Jurkat, Clone E6-1 (cell line): ENCODE results near the gene LTF. TPM values are rescaled to one million over a fixed set of nuclear protein-coding genes. Genes with fewer than 3 reads are reported as not detected.
"Not testable (repeated sequence)": the region's sequence is repeated elsewhere in the genome, so short reads cannot be mapped to it uniquely, and the experiment has no call there.

Source experiments
- DNase-seq: peaks from one replicate; pipeline ENCODE4 v3.0.0-alpha.2; 2011; ENCODE audit warnings: low read depth, low spot score
- H3K4me3 ChIP-seq: 2 replicates; pipeline ENCODE4 v1.5.1; 2011; ENCODE audit warnings: mild to moderate bottlenecking, low read length, control low read depth, moderate library complexity
- polyA plus RNA-seq: library from polyadenylated mRNA; unstranded; fragments of >200 nt; gene quantifications from one replicate; pipeline ENCODE4 v1.2.1, GENCODE V29; 2012; ENCODE audit warnings: missing spikeins; ENCODE audit not compliant: insufficient read length, insufficient read depth

Gene LTF
- polyA plus RNA-seq = not detected

- no peak within 1 kb of the TSS for H3K4me3 ChIP-seq
- DNase-seq = no peak
These were observed at the start of gene LTF for GRCh38 chr3:46464326-46465195. TSS of gene LTF (minus strand) at chr3:46464905. CDS start at chr3:46464867, 38 bp downstream.

DNA sequence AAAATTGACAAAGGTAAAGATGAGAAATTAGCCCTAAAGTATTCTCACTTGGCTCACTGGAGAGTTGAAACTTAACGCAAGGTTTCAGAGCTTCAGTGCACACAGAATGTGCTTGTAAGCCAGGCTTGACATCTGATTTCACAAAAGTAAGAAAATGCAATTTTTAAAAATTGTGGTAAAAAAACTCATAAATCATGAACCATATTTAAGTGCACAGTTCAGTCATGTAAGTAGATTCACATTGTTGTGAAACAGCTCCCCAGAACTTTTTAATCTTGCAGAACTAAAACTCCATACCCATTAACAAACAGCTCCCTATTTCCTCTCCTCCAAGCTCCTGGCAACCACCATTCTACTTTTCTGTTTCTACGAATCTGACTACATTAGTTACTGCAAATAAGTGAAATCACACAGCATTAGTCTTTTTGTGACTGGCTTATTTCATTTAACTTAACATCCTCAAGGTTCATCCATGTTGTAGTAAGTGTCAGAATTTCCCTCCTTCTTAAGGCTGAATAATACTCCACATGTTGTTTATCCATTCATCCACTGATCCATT, 47.6 kb upstream of the LTF start:
- no peak for DNase-seq

DNA sequence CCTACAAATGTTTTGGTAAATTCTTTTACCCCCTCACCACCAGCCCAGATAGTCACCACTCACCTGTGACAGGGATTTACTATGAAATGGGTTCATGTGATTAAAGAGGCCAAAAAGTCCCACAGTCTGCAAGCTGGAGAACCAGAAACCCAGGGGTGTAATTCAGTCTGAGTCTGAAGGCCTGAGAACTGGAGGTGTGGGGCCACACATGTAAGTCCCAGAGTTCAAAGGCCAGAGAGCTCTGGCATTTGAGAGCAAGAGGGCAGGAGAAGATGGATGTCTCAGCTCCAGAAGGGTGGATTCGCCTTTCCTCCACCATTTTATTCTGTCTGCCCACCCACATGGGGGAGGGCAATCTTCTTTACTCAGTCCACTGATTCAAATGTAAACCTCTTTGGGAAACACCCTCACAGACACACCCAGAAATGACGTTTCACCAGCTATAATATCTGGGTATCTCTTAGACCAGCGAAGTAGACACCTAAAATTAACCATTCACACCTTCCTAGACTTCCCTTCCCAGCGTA, 45.0 kb upstream of the LTF start:
- DNase-seq = no peak
- H3K4me3 ChIP-seq = no peak overlapping the region

More for the DNA sequence above, 47.6 kb upstream of the LTF start:
- H3K4me3 ChIP-seq = no peak overlapping the region

- H3K4me3 ChIP-seq = no peak overlapping the region
- DNase-seq = no peak
These were observed 44.3 kb upstream of the LTF start for GRCh38 chr3:46508850-46509591.

- DNase-seq = no peak
- H3K4me3 ChIP-seq = no peak overlapping the region
These were observed 41.8 kb upstream of the LTF start for GRCh38 chr3:46506526-46506925.

DNA sequence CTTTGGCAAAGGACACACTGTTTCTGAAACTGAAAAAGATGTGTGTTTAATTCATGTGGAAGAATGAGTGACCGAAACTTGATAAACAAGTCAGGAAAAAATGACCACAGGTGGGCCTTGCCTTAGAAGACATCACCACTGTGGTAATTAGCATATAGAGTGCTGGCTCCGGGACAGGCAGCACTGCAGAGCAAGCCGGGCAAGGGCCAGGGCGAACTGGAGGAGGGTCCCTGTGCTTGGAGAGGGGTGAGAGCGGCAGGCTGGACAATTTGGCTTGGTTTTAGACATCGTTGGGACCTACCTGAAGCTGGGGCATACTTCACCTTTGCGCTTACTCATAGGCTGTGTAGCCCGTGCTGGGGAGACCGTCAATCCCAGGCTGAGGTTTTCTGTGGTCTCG, 41.2 kb upstream of the LTF start:
- no peak for DNase-seq
- H3K4me3 ChIP-seq = no peak overlapping the region

GRCh38 chr3:46504789-46505188, 40.1 kb upstream of the LTF start:
- H3K4me3 ChIP-seq = no peak overlapping the region
- no peak for DNase-seq

DNA sequence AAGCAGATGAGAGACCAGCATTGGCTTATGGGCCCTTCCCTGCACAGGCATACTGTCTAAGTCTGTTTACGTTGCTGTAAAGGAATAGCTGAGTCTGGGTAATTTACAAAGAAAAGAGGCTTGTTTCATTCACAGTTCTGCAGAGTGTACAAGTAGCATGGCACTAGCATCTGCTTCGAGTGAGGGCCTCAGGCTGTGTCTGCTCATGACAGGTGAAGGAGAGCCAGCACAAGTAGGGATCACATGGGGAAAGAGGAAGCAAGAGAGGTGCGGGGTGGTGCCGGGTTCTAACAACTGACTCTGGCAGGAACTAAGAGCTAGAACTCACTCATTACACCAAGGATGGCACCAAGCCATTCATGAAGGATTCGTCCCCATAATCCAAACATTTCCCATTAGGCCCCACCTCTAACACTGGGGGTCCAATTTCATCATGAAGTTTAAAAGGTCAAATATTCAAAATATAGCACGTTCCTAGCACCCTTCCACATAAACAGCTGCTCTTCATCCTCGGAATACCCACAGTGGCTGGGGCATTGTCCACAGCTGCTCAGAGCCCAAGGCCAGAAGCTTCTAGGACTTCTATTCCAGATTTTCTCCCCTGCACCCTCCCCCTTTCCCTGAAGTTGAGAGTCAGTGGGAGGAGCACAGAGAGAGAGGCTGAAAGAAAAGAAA, 38.6 kb upstream of the LTF start:
- no peak overlapping the region for H3K4me3 ChIP-seq
- DNase-seq = no peak

DNA sequence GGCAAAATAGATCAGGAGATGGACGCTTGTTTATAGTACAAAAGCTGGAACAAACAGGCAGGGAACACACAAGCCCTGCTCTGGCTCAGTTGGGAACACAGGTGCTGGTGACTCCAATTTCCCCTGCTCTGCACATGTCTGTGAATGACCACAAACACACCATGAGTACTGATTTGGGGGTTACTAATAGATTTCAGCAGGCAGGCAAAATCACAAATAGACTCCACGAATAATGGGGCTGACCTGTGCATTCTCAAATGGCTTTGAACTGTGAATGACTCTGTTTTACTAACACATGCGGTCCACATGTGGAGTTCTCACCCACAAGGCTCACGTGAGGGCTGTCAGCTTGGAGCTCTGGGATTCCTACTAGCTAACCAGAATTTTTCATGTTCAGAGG, 37.0 kb upstream of the LTF start:
- DNase-seq = no peak

GRCh38 chr3:46500656-46501635, 36.2 kb upstream of the LTF start:
- DNase-seq = peak; percentile 67
- H3K4me3 ChIP-seq = no peak overlapping the region

More for the DNA sequence above, 37.0 kb upstream of the LTF start:
- no peak overlapping the region for H3K4me3 ChIP-seq

DNA sequence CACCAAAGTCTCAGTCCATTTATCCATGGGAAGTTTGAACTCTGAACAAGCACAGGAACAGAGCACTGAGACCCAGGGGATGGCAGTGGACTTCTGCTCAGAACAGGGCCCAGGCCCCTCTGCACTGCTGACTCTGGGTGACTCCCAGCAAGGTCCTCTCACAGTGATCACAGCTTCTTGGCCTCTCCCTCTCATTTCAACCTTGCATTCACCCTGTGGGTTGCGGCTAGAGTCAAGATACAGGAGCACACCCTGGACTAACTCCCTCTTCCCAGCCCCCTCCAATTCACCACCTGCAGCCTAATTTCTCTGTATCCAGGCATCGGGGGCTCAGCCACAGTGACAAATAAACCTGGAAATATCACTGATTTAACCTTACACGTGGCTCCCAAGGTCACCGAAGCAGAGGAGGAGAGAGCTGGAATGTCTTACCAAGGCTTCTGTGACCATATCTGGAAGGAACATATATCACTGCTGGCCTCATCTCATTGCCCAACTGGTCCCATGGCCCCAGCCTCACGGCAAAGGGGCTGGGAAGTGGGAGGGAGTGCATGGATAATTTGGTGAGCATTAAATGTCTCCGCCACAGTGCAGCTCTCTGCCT, 34.3 kb upstream of the LTF start:
- DNase-seq = no peak
- no peak overlapping the region for H3K4me3 ChIP-seq

DNA sequence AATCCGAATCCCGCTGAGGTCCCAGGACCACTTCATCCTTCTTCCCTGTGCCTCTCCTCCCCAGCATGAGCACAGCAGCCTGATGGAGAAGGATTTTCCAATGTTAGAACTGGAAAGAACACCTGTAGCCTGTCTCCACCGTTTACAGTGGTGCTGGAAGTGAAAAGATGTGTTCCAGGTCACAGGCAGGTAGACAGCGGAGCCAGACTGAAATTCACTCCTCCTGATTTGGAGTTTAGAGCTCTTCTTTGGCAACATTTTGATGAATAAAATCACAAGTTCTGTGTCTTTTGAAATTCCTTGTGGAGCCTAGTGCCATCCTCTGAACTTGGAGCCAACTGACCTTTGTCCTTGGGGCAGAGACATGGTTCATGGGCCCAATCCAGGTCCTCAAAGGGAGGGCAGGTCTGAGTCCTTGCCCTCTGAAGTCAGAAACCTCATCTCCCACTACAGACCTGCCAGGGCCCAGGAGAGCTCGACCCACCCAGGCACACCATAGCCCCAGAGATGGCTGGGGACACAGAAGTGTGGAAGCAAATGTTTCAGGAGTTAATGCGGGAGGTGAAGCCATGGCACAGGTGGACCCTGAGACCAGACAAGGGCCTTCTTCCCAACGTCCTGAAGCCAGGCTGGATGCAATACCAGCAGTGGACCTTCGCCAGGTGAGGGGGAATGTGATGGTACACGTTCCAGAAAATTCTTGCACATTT, 33.0 kb upstream of the LTF start, which contains the start of gene RTP3:
TSS of gene RTP3 (plus strand) at position 421 of the 710 bp plus-strand sequence. CDS start at position 508, 87 bp downstream.
- DNase-seq = no peak
- H3K4me3 ChIP-seq = no peak within 1 kb of the TSS

DNA sequence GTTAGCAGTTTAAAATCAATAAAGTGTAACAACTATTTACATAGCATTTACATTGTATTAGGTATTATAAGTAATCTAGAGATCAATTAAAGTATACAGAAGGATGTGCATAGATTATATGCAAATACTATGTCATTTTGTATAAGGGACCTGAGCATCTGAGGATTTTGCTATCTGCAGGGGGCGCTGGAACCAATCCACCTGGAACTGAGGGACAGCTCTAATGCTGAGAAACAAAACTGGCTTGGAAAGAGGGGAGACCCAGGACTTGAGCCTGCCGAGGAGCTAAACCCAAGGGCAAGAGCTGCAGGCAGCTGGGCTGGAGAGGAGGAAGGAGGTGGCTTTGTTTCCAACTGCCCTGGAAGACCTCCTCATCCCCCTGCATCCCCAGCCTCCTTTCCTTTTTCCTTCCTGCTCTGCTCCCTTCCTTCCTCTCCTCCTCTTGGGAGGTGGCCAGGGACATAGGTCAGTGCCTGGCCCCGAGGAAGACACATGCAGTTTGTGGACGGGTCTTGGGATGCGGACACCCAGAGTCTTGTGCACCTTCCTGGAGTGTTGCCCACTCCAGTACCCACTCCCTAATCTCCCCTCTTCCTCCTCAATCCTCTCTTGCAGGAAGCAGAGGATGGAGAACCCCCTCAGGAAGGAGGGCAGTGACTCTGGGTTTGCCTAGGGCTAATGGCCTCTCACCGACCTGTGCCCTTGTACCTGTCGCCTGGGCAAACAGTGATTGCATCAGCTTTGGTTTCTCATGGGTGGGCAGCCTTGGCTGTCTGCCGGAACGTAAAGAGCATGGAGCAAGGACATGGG, 32.2 kb upstream of the LTF start:
- peak; percentile 35 for DNase-seq
- H3K4me3 ChIP-seq = no peak overlapping the region

GRCh38 chr3:46495901-46496456, 31.3 kb upstream of the LTF start:
- DNase-seq = no peak
- H3K4me3 ChIP-seq = no peak overlapping the region

DNA sequence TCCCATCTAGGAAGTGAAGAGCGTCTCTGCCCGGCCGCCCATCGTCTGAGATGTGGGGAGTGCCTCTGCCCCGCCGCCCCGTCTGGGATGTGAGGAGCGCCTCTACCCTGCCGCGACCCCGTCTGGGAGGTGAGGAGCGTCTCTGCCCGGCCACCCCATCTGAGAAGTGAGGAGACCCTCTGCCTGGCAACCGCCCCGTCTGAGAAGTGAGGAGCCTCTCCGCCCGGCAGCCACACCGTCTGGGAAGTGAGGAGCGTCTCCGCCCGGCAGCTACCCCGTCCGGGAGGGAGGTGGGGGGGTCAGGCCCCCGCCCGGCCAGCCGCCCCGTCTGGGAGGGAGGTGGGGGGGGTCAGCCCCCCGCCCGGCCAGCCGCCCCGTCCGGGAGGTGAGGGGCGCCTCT, 29.8 kb upstream of the LTF start:
- not testable (repeated sequence) for H3K4me3 ChIP-seq, DNase-seq
